ENCODE data around the gene FAM171A1.

The FAM171A1 gene

DNA sequence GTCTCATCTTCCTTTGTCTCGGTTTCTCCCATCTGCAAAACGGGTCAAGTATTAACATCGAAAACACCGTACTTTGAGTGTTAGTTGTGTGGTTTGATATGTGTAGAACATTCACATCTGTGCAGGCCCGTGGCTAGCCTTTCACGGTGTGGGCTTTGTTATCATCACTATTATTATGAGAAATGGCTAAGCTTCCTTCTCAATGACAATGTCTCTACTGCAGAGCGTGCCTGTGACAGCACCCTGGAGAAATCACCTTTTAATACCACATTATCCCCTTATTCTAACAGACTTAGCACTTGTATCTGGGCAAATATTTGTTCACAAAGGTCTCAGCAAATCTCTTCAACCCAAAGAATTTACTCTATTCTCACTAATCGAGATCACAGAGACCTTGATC is 55.8 kb downstream of the FAM171A1 start:
- DNase-seq (ENCODE audit: low read depth): no peak
- TF ChIP-seq, protein P1, sequence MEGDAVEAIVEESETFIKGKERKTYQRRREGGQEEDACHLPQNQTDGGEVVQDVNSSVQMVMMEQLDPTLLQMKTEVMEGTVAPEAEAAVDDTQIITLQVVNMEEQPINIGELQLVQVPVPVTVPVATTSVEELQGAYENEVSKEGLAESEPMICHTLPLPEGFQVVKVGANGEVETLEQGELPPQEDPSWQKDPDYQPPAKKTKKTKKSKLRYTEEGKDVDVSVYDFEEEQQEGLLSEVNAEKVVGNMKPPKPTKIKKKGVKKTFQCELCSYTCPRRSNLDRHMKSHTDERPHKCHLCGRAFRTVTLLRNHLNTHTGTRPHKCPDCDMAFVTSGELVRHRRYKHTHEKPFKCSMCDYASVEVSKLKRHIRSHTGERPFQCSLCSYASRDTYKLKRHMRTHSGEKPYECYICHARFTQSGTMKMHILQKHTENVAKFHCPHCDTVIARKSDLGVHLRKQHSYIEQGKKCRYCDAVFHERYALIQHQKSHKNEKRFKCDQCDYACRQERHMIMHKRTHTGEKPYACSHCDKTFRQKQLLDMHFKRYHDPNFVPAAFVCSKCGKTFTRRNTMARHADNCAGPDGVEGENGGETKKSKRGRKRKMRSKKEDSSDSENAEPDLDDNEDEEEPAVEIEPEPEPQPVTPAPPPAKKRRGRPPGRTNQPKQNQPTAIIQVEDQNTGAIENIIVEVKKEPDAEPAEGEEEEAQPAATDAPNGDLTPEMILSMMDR (IDR thresholded peaks at IDR 0.05; ENCODE audit: control insufficient read depth, insufficient read depth, low read depth, low read length, missing control alignments): no peak
- no peak overlapping the region for H3K4me3 ChIP-seq (ENCODE audit: control insufficient read depth, low read depth, low read length)

- no peak overlapping the region for H3K4me3 ChIP-seq (ENCODE audit: control insufficient read depth, low read depth, low read length)
- no peak for DNase-seq (ENCODE audit: low read depth)
- TF ChIP-seq, protein P1 (IDR thresholded peaks at IDR 0.05; ENCODE audit: control insufficient read depth, insufficient read depth, low read depth, low read length, missing control alignments): no peak
Measured at GRCh38 chr10:15314482-15315045, 56.5 kb downstream of the FAM171A1 start.

GRCh38 chr10:15313843-15314242 is 57.2 kb downstream of the FAM171A1 start:
- TF ChIP-seq, protein P1 (IDR thresholded peaks at IDR 0.05; ENCODE audit: control insufficient read depth, insufficient read depth, low read depth, low read length, missing control alignments): no peak
- H3K4me3 ChIP-seq (ENCODE audit: control insufficient read depth, low read depth, low read length): no peak overlapping the region
- DNase-seq (ENCODE audit: low read depth): no peak

DNA sequence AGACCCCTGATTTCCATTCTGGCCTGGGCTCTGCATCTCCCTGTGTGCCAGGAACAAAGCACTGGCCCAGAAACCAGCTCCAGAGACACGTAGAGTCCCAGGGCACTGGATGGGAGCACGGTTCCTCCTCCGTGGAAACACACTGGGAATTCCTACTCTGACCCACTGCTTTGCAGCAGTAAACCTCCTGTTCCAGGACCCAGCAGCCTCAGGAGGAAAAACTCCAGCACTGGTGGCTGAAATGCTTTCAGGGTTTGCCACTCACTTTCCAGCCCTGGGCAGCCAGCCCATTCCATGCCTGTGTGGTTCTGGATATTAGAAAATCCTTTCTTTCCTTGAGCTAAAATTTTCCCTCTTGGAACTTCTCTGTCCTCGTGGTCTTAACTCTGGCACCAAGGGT is 58.0 kb downstream of the FAM171A1 start:
- no peak overlapping the region for H3K4me3 ChIP-seq (ENCODE audit: control insufficient read depth, low read depth, low read length)
- no peak for DNase-seq (ENCODE audit: low read depth)
- TF ChIP-seq, protein P1 (IDR thresholded peaks at IDR 0.05; ENCODE audit: control insufficient read depth, insufficient read depth, low read depth, low read length, missing control alignments): no peak

- H3K4me3 ChIP-seq (ENCODE audit: control insufficient read depth, low read depth, low read length): no peak overlapping the region
- TF ChIP-seq, protein P1 (IDR thresholded peaks at IDR 0.05; ENCODE audit: control insufficient read depth, insufficient read depth, low read depth, low read length, missing control alignments): no peak
- DNase-seq (ENCODE audit: low read depth): no peak
Measured at GRCh38 chr10:15311569-15312280, 59.4 kb downstream of the FAM171A1 start.

- DNase-seq (ENCODE audit: low read depth): no peak
- TF ChIP-seq, protein P1 (IDR thresholded peaks at IDR 0.05; ENCODE audit: control insufficient read depth, insufficient read depth, low read depth, low read length, missing control alignments): no peak
- H3K4me3 ChIP-seq (ENCODE audit: control insufficient read depth, low read depth, low read length): no peak overlapping the region
Measured at GRCh38 chr10:15310776-15311568, 60.1 kb downstream of the FAM171A1 start.
